GM19372 (cell line): ENCODE results near the gene RAB31.

Source experiments
- ATAC-seq: cut with Tn5 transposase; IDR thresholded peaks from one replicate; pipeline ENCODE4 v1.9.1; 2021; ENCODE audit warnings: mild to moderate bottlenecking, low read depth, moderate library complexity; ENCODE audit not compliant: unreplicated experiment

Gene RAB31

DNA sequence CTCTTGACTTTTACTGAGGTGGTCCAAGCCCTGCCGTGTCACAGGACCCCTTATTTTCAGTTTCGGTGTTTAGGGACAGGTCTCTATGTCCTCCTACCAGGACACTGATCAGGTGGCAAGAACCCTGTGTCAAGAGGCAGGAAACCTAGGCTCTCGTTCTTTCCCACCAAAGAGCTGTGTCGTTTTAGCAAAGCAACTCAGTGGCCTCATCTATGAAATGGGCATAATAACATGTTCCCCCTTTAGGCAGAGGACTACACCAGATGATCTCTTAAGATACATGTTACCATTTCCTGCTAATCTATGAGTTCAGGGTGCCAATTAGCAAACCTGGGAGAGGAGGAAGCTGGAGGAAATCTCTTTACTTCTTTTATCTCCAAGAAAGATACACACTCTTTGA, 1.9 kb downstream of the RAB31 start:
- no peak for ATAC-seq

DNA sequence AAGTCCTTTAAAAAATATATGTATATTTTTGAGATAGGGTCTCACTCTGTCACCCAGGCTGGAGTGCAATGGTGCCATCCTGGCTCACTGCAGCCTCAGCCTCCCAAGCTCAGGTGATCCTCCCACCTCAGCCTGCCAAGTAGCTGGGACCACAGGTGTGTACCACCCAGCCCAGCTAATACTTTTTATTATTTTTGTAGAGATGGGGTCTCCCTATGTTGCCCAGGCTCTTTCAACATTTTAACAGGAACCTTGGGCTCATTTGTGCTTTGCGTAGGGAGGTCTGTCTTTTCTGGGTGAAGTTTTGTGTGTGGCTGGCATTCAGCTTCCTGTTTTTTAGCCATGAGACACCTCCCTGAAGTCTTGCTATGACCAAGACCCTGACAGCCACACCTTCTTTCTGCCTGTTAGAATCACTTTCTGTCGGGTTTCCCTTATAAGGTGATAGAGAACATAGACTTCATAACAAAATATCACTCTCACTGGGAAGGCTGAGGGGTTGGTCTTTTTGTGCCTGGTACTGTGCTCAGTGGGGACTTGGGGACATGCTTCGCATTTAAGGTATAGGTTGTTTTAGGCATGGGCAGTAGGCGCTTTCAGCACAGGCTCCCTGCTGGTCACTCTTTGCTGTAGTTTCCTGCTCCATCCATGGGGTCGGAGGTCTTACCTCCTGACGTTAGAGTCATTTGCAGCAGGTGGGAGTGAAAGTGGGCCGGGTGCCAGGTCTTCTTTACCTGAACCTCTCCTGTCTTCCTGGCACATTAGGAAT, 3.4 kb downstream of the RAB31 start:
- peak; percentile 48 for ATAC-seq

DNA sequence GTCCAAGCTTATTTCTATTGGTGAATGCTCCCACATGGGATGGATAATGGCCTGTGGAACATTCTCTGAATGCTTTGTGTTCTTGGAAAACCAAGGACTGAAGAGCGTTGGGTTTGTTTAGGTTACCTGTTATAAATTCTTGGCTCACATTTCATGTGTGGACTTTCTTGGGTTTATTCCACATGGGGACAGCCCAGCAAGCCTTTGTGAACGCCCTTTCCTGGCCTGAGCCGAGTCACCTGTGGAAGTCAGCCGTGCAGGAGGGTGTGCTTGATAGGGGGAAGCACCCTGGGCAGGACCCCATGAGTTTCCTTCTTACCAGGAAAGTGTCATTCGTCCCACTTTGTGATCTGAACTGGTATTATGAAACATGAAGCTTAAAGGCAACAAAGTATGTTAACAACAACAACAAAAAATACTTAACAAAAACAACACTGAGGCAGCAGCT, 4.1 kb downstream of the RAB31 start:
- no peak for ATAC-seq

DNA sequence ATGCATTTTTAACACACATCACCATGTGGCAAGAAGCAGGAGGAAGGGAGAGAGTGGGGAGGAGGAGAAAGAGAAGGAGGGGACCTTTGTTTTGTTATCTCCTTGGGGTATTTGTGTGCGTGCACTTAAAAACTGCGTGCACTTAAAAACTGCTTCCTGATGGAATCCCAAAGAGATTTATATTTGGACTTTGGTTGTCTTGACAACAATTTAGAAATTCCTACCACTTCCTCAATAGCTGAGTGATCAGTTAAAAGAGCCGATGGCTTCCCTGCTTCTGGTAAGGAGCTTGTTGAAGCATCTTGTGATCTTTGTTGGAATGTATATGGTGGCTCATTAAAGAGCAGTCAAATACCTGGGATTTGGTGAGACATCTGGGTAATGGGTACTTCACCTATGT, 4.5 kb downstream of the RAB31 start:
- no peak for ATAC-seq

DNA sequence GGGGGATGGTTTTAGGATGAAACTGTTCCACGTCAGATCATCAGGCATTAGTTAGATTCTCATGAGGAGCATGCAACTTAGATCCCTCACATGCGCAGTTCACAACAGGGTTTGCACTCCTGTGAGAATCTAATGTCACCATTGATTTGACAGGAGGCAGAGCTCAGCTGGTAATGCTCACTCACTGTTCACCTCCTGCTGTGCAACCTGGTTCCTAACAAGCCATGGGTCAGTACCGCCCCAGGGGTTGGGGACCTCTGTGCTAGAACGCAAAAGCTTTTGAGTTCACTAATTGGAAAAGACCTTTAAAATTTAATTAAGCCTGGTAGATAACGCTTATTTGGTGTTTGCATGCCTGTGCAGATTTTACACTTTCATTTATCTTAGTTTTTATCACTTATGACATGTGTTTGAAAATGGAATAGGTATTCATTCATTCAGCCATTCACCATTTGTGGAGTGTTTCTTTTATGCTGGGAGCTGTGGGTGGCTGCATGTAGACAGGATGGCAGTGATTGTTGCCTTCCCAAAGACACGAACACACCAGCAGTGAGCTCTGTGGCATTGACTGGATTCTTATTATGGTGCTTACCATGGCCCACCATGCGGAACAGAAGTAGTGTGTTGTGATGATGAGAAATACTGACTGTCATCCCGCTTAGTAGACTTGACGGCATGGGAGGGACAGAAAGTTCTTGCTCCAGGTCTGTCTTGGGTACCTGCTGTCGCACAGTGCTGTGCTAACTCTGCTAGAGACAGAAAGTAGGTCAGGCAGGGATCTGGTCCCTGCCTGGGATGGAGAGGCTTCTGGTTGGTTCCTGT, 6.4 kb downstream of the RAB31 start:
- ATAC-seq = no peak

DNA sequence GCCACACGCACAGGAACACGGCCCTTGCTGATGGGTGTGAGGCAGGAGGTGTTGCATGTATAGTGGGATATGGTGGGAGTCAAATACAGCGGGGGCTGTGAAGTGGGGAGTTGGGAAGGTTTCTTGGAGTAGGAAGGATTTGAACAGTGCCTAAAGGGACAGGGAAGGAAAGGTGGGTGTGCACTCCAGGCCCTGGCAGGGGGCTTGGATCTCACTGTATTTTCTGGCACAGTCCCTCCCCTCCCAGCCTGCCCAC, 6.9 kb downstream of the RAB31 start:
- ATAC-seq = no peak

DNA sequence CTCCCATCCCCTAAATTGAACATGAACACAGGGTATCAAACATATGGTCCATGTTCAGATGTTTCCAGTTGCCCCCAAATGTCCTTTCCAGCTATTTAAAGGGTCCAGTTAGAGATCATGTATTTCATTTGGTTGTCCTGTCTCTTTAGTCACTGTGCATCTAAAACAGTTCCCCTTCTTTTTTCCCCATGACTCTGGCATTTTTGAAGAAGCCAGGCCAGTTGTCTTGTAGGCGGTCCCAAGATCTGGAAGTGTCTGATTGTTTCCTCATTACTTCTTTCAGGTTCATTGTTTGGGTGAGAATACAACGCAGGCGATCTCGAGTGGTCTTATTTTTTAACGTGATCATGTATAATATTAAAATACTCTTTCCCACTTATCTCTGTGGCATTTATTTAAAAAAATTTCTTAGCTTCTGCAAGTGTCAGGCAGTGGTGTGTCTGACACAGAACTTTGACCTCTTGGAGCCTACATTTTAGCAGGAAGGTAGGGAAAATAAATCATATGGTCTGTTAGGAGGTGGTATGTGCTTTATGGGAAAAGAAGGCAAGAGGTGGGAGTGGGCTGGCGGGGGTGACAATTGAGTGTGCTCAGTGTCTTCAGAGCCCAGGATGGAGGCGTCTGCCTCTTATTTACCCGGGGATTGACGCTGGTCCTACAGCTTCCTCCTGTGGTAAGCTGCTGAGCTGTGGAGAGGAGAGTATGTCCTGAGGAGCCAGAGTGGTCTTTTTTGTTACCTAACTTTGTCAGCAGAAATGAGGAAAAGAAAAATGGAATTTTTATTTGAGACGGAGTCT, 8.1 kb downstream of the RAB31 start:
- no peak for ATAC-seq

DNA sequence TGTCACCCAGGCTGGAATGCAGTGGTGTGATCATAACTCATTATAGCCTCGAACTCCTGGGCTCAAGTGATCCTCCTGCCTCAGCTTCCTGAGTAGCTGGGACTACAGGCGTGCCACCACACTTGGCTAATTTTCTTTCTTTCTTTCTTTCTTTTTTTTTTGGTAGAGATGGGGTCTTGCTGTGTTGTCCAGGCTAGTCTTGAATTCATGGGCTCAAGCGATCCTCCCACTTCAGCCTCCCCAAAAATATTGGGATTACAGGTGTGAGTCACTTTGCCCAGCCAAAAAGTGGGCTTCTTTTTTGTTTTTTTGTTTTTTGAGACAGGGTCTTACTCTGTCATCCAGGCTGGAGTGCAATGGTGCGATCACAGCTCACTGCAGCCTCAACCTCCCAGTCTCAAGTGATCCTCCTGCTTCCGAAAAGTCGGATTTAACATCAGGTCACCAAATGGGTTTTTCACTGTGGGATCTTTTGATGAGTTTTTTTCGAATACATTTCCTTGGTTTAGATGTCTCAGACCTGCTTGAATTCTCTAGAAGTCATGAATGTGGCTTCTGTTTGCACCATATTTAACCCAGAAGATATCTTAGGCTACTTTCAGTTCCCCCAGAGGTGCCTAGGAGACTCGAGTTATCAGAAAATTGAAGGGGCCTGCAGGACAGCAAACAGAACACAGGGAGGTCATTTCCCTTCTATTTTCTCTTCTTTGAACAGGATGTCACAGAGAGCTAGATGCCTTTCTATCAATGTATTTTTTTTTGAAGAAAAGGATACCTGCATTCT, 8.9 kb downstream of the RAB31 start:
- no peak for ATAC-seq

DNA sequence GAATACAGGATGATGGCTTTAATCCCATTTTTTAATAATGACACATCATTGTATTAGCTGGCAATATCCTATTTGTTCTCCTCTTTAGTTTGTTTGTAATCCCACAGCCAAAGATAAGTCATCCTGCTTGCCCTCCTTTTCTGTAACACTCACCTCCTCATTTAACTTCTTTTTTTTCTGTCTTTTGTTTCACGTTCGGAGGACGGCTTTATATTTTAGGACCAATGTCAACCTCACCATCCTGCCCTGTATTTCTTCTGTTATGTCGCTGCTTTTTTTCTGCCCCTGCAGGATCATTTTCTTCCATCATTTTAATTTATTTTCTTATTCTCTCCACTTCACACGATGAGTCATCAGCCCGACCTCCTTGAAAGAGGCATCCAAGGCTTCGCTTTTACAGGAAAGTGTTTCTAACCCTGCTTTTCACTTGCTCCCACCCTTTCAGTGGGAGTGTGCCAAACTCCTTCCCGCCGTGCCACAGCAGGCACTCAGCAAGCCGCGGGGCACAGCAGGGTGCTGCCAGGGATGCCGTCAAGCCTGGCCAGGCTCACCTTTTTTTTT, 11.4 kb downstream of the RAB31 start:
- ATAC-seq = no peak

DNA sequence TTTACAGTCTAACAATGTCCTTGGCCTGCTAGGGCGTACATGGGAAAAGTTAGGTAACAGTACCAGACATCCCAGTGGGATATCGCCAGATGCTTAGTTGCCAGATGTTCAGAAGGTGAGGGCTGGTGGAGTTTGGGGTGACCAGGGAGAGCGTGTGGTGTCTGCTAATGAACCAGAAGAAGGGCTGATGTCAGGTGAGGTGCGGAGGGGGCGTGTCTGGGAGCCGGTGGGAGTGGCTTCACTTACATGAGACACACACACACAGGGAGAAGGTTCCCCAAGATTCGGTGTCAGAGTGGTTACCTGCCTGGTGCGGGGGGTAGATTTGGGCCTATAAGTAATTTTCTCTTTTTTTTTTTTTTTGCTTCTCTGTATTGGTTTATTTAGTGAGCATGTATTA, 12.2 kb downstream of the RAB31 start:
- no peak for ATAC-seq

DNA sequence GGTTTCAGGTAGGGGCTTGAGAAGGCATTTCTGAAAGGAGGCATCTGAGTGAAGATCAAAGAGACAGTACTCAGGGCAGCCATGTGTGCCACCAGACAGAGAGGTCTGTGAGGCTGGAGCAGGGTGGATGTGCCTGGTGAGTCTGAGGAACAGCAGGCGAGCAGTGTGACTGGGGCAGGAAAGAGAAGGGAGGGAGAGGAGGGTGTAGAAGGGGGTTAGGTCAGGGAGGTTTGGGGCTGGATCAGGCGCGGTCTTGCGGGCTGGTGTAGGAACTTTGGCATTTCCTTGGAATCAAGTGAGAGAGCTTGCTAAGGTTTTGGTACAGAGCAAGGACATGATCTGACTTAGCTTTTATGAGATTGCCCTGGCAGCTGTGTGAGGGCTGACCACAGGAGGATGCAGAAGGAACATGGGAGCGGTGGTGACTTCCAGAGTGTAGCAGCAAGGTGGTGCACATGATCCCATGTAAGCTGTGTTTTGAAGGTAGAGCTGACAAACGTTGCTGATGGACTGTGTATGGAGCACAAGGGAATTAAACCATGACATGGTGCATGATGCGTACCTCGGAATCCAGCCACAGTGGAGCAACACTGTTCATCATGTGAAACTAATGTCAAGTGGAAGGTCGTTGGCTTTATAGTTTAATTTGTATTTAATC, 13.9 kb downstream of the RAB31 start:
- no peak for ATAC-seq

DNA sequence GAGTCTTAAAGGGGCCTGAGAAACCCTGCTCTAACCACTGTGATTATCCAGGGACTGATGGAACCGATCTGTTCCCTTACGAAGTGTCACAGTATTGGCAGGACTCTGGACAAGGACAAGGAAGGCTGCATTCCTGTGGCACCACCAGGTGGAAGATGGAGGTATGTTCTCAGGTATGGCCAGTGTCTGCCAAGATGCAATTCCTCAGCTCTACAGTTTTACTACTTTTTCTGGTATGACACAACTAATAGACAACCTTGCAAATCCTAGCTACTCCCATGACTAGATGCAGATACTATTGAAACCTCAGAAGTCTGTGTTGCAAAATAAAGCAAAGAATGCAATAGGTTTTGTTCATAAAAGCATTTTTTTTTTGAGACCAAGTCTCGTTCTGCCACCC, 14.6 kb downstream of the RAB31 start:
- no peak for ATAC-seq

DNA sequence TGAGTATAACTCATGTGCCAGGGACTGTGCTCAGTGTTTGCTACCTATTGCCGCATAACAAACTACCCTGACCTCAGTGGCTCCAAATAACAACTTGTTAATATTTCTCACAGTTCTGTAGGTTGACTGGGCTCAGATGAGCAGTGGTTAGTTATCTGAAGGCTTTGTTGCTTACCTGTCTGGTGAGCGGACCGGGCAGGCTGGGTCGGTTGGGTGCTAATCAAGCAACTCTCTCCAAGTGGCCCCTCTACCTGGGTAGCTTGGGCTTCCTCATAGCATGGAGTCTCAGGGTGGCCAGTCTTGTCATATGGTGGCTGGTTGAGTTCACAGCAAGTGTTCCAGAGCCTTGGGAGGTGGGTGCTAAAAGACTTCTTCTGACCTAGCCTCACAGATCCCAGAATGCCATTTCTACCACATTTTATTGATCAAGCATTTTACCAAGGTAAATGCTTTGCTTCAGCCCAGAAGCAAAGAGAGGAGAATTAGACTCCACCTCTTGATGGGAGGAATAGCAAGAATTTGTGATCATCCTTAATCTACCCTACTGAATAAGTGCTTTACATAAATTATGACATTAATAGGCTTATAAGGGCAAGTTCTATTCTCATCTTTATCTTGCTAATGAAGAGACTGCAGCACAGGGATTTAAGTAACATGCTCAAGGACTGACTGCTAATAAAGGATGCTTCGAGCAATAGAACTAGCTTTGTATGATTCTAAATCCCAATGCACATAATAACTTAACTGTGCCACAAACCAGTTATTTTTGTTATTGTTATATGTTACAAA, 16.9 kb downstream of the RAB31 start:
- no peak for ATAC-seq

DNA sequence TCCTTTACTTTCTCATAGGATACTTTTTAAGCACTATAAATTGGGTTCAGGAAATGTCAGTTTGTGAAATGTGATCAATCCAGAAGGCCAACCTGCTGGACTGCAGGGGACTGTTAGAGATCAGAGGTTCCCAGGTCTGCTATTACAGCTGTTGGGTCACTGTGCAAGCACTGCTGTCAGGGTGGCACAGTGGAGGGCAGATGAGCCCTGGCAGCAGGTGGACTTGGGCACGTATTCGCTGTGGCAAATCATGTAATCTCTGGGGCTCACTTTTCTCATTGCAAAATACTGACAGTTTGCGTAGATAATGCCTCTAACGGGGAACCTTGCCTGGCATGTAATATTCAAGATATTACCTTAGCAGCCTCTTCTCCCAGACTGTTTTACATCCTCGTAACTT, 18.1 kb downstream of the RAB31 start:
- no peak for ATAC-seq

DNA sequence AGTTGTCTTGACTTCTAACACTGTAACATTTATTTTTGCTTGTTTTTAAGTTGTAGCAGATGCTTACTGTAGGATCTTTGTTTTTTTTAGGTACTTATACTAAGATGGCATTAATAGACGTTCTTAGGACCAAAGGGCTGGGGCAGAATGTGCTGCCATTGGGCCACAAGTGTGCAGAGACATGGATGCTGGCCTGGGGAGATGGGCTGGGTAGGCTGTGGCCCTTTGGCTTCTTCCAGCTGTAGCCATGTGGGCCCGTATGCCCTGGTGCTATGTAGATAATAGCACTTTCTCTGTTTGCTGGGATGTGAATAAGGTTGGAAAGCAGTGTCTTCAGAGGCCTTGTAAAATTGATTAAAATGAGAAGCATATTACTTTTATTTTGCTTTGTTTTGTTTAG, 18.8 kb downstream of the RAB31 start:
- ATAC-seq = no peak

DNA sequence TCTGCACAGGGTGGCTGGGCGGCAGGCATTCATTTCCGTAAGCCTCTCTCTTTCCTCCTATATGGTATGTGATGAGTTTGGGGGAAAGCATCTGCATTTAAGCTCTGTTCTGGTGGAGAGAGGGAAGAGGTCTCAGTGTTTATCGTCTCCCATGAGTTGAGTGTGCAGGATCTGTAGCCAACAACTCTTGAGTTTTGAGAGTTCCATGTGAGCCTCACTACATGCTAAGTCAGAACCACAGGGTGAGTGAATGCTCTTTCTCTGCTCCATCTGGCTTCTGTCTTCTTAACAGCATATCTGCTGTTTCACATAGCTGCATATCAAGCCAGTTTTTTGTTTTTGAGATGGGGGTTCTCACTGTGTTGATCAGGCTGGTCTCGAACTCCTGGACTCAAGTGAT, 22.7 kb downstream of the RAB31 start:
- no peak for ATAC-seq

DNA sequence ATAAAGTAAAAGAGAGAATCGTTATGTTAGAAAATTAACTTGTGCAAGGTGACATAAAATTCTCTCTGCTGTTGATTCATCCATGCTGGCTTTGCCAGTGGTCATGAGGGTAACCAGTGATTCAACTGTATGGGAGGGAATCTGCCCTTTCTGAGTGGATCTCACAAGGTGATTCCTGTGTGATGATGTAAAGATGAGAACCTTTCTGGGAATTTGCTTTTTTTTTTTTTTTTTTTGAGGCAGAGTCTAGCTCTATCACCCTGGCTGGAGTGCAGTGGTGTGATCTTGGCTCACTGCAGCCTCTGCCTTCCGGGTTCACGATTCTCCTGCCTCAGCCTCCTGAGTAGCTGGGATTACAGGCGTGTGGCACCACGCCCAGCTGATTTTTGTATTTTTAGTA, 23.3 kb downstream of the RAB31 start:
- ATAC-seq = no peak

DNA sequence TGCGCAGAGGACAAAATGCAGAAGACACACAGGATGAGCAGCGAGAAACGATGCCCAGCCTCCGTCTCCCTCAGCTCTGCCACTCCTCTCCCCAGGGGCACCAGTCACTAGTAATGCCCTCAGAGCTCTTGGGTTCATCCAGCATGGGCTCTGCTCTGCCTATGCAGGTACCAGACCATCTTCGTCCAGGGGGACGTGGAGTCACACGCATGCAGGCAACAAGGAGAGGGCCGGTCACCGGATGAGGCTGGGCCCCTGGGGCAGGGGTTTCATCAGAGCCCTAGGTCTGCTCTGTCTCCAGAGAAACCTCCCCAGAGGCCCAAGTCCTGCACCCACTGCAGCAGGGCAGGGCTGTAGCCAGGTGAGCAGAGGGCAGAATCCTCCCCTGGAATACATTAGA, 23.9 kb downstream of the RAB31 start:
- ATAC-seq = no peak

DNA sequence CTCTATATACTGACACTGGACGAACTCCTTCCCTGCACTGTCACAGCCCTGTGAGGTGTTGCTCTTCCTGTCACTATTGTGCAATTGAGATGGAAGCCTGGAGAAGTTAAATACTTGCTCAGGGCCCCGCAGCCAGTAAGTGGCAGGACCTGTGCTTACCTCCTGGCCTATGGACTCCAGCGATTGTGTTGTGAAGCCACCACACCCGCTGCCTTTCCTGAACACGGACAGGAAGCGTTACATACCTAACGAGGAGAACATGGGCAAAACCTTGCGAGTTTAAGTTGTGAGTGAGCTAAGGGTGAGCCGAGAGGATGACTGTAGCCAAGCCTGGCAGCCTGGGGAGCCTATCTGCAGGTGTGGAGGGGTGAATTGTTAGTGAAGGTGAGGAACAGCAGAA, 26.1 kb downstream of the RAB31 start:
- ATAC-seq = no peak
